ENCODE results near the gene UBAC1. TPM values are rescaled to one million over a fixed set of nuclear protein-coding genes. Genes with fewer than 3 reads are reported as not detected.

UBAC1 gene
- polyA plus RNA-seq, 2 donors, result 40.7 to 43.4 TPM

- Histone ChIP-seq H3K4me1 (ENCODE audit: control insufficient read depth in 2 of 2, insufficient read depth in 2 of 2, low read length in 1 of 2) (peaks cover 3 to 19% of the 10 kb centered on the region in 2 donors), H3K27ac (ENCODE audit: low read depth in 2 of 2, low read length in 1 of 2) (peak overlapping the region in 1 of 2 donors; percentile 30), H3K9me3 (ENCODE audit: control insufficient read depth in 2 of 2, insufficient read depth in 1 of 2, low read depth in 1 of 2, low read length in 1 of 2) (no peaks in the 10 kb centered on the region), H3K4me3 (ENCODE audit: low read depth in 1 of 2, low read length in 2 of 2) (no peak overlapping the region), H3K36me3 (ENCODE audit: control insufficient read depth in 2 of 2, insufficient read depth in 2 of 2, low read length in 1 of 2) (peaks cover 0 to 19% of the 10 kb centered on the region in 2 donors), H3K27me3 (ENCODE audit: control insufficient read depth in 1 of 2, insufficient read depth in 2 of 2, low read length in 2 of 2) (no peaks in the 10 kb centered on the region)
- WGBS, 2 donors, result 62 to 71% methylated on average over 27 of the region's 27 CpGs
These were observed 34.6 kb downstream of the UBAC1 start for GRCh38 chr9:135926402-135927194.

GRCh38 chr9:135925496-135926133, 35.6 kb downstream of the UBAC1 start:
- 80 to 82% methylated on average over 19 of the region's 19 CpGs for WGBS, 2 donors

GRCh38 chr9:135924628-135925338, 36.4 kb downstream of the UBAC1 start:
- no peaks in the 10 kb centered on the region for H3K27me3 ChIP-seq (ENCODE audit: control insufficient read depth in 1 of 2, insufficient read depth in 2 of 2, low read length in 2 of 2)
- peaks cover 0 to 9% of the 10 kb centered on the region in 2 donors for H3K36me3 ChIP-seq (ENCODE audit: control insufficient read depth in 2 of 2, insufficient read depth in 2 of 2, low read length in 1 of 2)
- H3K4me1 ChIP-seq (ENCODE audit: control insufficient read depth in 2 of 2, insufficient read depth in 2 of 2, low read length in 1 of 2), result peaks cover 3 to 21% of the 10 kb centered on the region in 2 donors
- H3K27ac ChIP-seq (ENCODE audit: low read depth in 2 of 2, low read length in 1 of 2), result no peak overlapping the region
- H3K4me3 ChIP-seq (ENCODE audit: low read depth in 1 of 2, low read length in 2 of 2), result no peak overlapping the region
- 85 to 89% methylated on average over 27 of the region's 27 CpGs for WGBS, 2 donors
- no peaks in the 10 kb centered on the region for H3K9me3 ChIP-seq (ENCODE audit: control insufficient read depth in 2 of 2, insufficient read depth in 1 of 2, low read depth in 1 of 2, low read length in 1 of 2)

More at GRCh38 chr9:135925496-135926133, 35.6 kb downstream of the UBAC1 start:
- Histone ChIP-seq H3K4me1 (ENCODE audit: control insufficient read depth in 2 of 2, insufficient read depth in 2 of 2, low read length in 1 of 2) (peaks cover 3 to 19% of the 10 kb centered on the region in 2 donors), H3K27ac (ENCODE audit: low read depth in 2 of 2, low read length in 1 of 2) (no peak overlapping the region), H3K9me3 (ENCODE audit: control insufficient read depth in 2 of 2, insufficient read depth in 1 of 2, low read depth in 1 of 2, low read length in 1 of 2) (no peaks in the 10 kb centered on the region), H3K36me3 (ENCODE audit: control insufficient read depth in 2 of 2, insufficient read depth in 2 of 2, low read length in 1 of 2) (peaks cover 0 to 12% of the 10 kb centered on the region in 2 donors), H3K4me3 (ENCODE audit: low read depth in 1 of 2, low read length in 2 of 2) (no peak overlapping the region), H3K27me3 (ENCODE audit: control insufficient read depth in 1 of 2, insufficient read depth in 2 of 2, low read length in 2 of 2) (no peaks in the 10 kb centered on the region)

- H3K4me3 ChIP-seq (ENCODE audit: low read depth in 1 of 2, low read length in 2 of 2), result no peak overlapping the region
- no peaks in the 10 kb centered on the region for H3K27me3 ChIP-seq (ENCODE audit: control insufficient read depth in 1 of 2, insufficient read depth in 2 of 2, low read length in 2 of 2)
- H3K9me3 ChIP-seq (ENCODE audit: control insufficient read depth in 2 of 2, insufficient read depth in 1 of 2, low read depth in 1 of 2, low read length in 1 of 2), result peaks cover 4% of the 10 kb centered on the region in 2 donors
- H3K4me1 ChIP-seq (ENCODE audit: control insufficient read depth in 2 of 2, insufficient read depth in 2 of 2, low read length in 1 of 2), result peaks cover 3 to 21% of the 10 kb centered on the region in 2 donors
- H3K36me3 ChIP-seq (ENCODE audit: control insufficient read depth in 2 of 2, insufficient read depth in 2 of 2, low read length in 1 of 2), result peaks cover 0 to 4% of the 10 kb centered on the region in 2 donors
- WGBS, 2 donors, result 91 to 93% methylated on average over 13 of the region's 13 CpGs
- no peak overlapping the region for H3K27ac ChIP-seq (ENCODE audit: low read depth in 2 of 2, low read length in 1 of 2)
These were observed 37.7 kb downstream of the UBAC1 start for GRCh38 chr9:135923508-135923907.

- Histone ChIP-seq H3K9me3 (ENCODE audit: control insufficient read depth in 2 of 2, insufficient read depth in 1 of 2, low read depth in 1 of 2, low read length in 1 of 2) (peaks cover 4 to 6% of the 10 kb centered on the region in 2 donors), H3K36me3 (ENCODE audit: control insufficient read depth in 2 of 2, insufficient read depth in 2 of 2, low read length in 1 of 2) (peaks cover 0 to 4% of the 10 kb centered on the region in 2 donors), H3K27me3 (ENCODE audit: control insufficient read depth in 1 of 2, insufficient read depth in 2 of 2, low read length in 2 of 2) (no peaks in the 10 kb centered on the region), H3K27ac (ENCODE audit: low read depth in 2 of 2, low read length in 1 of 2) (no peak overlapping the region), H3K4me1 (ENCODE audit: control insufficient read depth in 2 of 2, insufficient read depth in 2 of 2, low read length in 1 of 2) (peaks cover 3 to 7% of the 10 kb centered on the region in 2 donors), H3K4me3 (ENCODE audit: low read depth in 1 of 2, low read length in 2 of 2) (no peak overlapping the region)
- 74 to 81% methylated on average over 14 of the region's 14 CpGs for WGBS, 2 donors
These were observed 39.3 kb downstream of the UBAC1 start for GRCh38 chr9:135921749-135922310.

GRCh38 chr9:135920973-135921585, 40.1 kb downstream of the UBAC1 start:
- Histone ChIP-seq H3K9me3 (ENCODE audit: control insufficient read depth in 2 of 2, insufficient read depth in 1 of 2, low read depth in 1 of 2, low read length in 1 of 2) (peaks cover 4 to 6% of the 10 kb centered on the region in 2 donors), H3K27ac (ENCODE audit: low read depth in 2 of 2, low read length in 1 of 2) (no peak overlapping the region)
- 76 to 81% methylated on average over 24 of the region's 24 CpGs for WGBS, 2 donors

GRCh38 chr9:135920256-135920930, 40.8 kb downstream of the UBAC1 start:
- Histone ChIP-seq H3K4me1 (ENCODE audit: control insufficient read depth in 2 of 2, insufficient read depth in 2 of 2, low read length in 1 of 2) (peaks cover 2 to 3% of the 10 kb centered on the region in 2 donors), H3K27ac (ENCODE audit: low read depth in 2 of 2, low read length in 1 of 2) (no peak overlapping the region), H3K4me3 (ENCODE audit: low read depth in 1 of 2, low read length in 2 of 2) (no peak overlapping the region), H3K27me3 (ENCODE audit: control insufficient read depth in 1 of 2, insufficient read depth in 2 of 2, low read length in 2 of 2) (no peaks in the 10 kb centered on the region), H3K36me3 (ENCODE audit: control insufficient read depth in 2 of 2, insufficient read depth in 2 of 2, low read length in 1 of 2) (peaks cover 2 to 8% of the 10 kb centered on the region in 2 donors), H3K9me3 (ENCODE audit: control insufficient read depth in 2 of 2, insufficient read depth in 1 of 2, low read depth in 1 of 2, low read length in 1 of 2) (peaks cover 4 to 7% of the 10 kb centered on the region in 2 donors)
- WGBS, 2 donors, result 88 to 89% methylated on average over 15 of the region's 15 CpGs

More at GRCh38 chr9:135920973-135921585, 40.1 kb downstream of the UBAC1 start:
- Histone ChIP-seq H3K27me3 (ENCODE audit: control insufficient read depth in 1 of 2, insufficient read depth in 2 of 2, low read length in 2 of 2) (no peaks in the 10 kb centered on the region), H3K36me3 (ENCODE audit: control insufficient read depth in 2 of 2, insufficient read depth in 2 of 2, low read length in 1 of 2) (peaks cover 0 to 8% of the 10 kb centered on the region in 2 donors), H3K4me3 (ENCODE audit: low read depth in 1 of 2, low read length in 2 of 2) (no peak overlapping the region), H3K4me1 (ENCODE audit: control insufficient read depth in 2 of 2, insufficient read depth in 2 of 2, low read length in 1 of 2) (peaks cover 2 to 3% of the 10 kb centered on the region in 2 donors)

GRCh38 chr9:135919318-135919890, 41.8 kb downstream of the UBAC1 start:
- Histone ChIP-seq H3K9me3 (ENCODE audit: control insufficient read depth in 2 of 2, insufficient read depth in 1 of 2, low read depth in 1 of 2, low read length in 1 of 2) (peaks cover 7 to 13% of the 10 kb centered on the region in 2 donors), H3K36me3 (ENCODE audit: control insufficient read depth in 2 of 2, insufficient read depth in 2 of 2, low read length in 1 of 2) (peaks cover 9 to 17% of the 10 kb centered on the region in 2 donors), H3K4me1 (ENCODE audit: control insufficient read depth in 2 of 2, insufficient read depth in 2 of 2, low read length in 1 of 2) (peaks cover 2 to 3% of the 10 kb centered on the region in 2 donors), H3K27me3 (ENCODE audit: control insufficient read depth in 1 of 2, insufficient read depth in 2 of 2, low read length in 2 of 2) (no peaks in the 10 kb centered on the region), H3K27ac (ENCODE audit: low read depth in 2 of 2, low read length in 1 of 2) (no peak overlapping the region), H3K4me3 (ENCODE audit: low read depth in 1 of 2, low read length in 2 of 2) (no peak overlapping the region)
- 97 to 98% methylated on average over 10 to 11 of the region's 11 CpGs for WGBS, 2 donors

All from esophagus (tissue), 2 donors.